Progenitor cell of endocrine pancreas (in vitro differentiated cells): ENCODE measurements around the gene IL20RA. TPM values are rescaled to one million over a fixed set of nuclear protein-coding genes. Genes with fewer than 3 reads are reported as not detected.

Experiments used
- DNase-seq: peaks from one replicate; pipeline ENCODE4 v3.0.0; 2021; ENCODE audit warnings: low spot score; ENCODE audit not compliant: unreplicated experiment
- H3K27ac Mint-ChIP-seq: 2 replicates; pipeline ENCODE4 v1.8.0; 2021; ENCODE audit warnings: mild to moderate bottlenecking, moderate library complexity, mixed read lengths
- H3K27me3 Mint-ChIP-seq: 2 replicates; pipeline ENCODE4 v1.8.0; 2021; ENCODE audit warnings: mixed read lengths
- H3K36me3 Mint-ChIP-seq: 2 replicates; pipeline ENCODE4 v1.8.0; 2022; ENCODE audit warnings: mixed read lengths; ENCODE audit not compliant: insufficient read depth
- H3K4me1 Mint-ChIP-seq: 2 replicates; pipeline ENCODE4 v1.8.0; 2021; ENCODE audit warnings: low read depth, mixed read lengths
- H3K4me3 Mint-ChIP-seq: 2 replicates; pipeline ENCODE4 v1.8.0; 2021; ENCODE audit warnings: low read depth, mild to moderate bottlenecking, moderate library complexity, mixed read lengths
- H3K9me3 Mint-ChIP-seq: 2 replicates; pipeline ENCODE4 v1.8.0; 2021; ENCODE audit warnings: low read depth, mixed read lengths
- total RNA-seq: library from RNA; stranded (reverse); gene quantifications from 2 replicates; pipeline ENCODE4 v1.2.1, GENCODE V29; 2021
- TF ChIP-seq, protein P1 (sequence below): fragments of 200-600 bp; sonication (generic); IDR thresholded peaks from one replicate; pipeline ENCODE4 v1.5.0; 2021; ENCODE audit warnings: antibody characterized with exemption, mild to moderate bottlenecking; ENCODE audit not compliant: unreplicated experiment

IL20RA gene
- total RNA-seq, 1 donor from 2014 or later = 0.84 TPM

DNA sequence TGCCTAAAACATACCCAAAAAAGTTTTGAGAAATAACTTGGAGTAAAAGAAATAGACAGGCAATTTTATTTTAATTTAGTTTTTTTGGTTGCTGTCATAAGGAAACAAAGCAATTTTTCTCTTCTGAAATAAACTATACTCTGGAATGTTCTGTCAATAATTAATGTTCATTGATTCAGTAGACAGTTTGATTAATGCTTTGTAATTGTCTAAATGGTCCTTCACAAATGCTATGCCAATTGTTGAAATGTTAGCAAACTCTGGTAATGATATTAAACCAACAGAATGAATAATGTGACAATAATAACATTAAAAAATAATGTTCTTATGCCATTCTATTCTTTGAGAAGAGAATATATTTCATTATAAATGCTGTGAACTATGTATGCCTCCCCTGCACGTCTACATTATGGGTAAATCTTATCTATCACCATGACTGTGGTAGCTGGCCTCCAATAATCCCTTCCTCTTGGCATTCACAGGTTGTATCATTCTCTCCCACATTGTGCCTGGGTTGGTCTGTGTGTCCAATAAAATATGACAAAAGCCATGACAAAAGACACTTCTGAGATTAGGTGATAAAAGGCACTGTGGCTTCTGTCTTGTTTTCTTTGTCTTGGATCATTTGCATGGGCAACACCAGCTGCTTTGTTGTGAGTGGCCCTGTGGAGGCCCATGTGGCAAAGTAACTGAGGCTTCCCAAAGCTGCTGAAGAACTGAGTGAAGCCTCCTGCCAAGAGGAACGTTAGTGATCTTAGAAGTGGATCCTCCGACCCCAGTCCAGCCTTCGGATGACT lies 25.1 kb downstream of the IL20RA start:
- H3K36me3 Mint-ChIP-seq = peaks cover 5% of the 10 kb centered on the region
- H3K4me3 Mint-ChIP-seq = no peak overlapping the region
- H3K27ac Mint-ChIP-seq = peak overlapping the region; percentile 8
- H3K27me3 Mint-ChIP-seq = no peaks in the 10 kb centered on the region
- DNase-seq = no peak
- peaks cover 29% of the 10 kb centered on the region for H3K4me1 Mint-ChIP-seq
- TF ChIP-seq, protein P1, sequence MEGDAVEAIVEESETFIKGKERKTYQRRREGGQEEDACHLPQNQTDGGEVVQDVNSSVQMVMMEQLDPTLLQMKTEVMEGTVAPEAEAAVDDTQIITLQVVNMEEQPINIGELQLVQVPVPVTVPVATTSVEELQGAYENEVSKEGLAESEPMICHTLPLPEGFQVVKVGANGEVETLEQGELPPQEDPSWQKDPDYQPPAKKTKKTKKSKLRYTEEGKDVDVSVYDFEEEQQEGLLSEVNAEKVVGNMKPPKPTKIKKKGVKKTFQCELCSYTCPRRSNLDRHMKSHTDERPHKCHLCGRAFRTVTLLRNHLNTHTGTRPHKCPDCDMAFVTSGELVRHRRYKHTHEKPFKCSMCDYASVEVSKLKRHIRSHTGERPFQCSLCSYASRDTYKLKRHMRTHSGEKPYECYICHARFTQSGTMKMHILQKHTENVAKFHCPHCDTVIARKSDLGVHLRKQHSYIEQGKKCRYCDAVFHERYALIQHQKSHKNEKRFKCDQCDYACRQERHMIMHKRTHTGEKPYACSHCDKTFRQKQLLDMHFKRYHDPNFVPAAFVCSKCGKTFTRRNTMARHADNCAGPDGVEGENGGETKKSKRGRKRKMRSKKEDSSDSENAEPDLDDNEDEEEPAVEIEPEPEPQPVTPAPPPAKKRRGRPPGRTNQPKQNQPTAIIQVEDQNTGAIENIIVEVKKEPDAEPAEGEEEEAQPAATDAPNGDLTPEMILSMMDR = no peak
- H3K9me3 Mint-ChIP-seq = peaks cover 6% of the 10 kb centered on the region

DNA sequence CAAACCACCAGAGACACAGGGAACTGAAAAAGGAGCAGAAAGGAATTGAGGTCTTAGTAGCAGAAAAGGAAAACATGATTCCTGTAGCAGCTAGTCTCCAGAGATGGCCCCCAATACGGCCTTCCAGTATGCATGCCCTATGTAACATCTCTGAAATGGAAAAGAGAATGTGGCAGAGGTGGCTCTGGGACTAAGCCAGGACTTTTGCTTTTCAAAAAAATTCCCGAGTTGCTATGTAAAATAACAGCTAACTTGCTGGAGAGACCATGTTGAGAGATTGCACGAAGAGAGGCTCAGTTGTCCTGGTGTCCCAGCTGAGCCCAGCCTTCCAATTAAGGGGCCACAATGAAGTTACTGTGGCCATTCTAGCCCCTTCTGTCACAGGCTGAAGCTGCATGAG lies 27.7 kb downstream of the IL20RA start:
- Mint-ChIP-seq H3K27ac (no peak overlapping the region), H3K4me3 (no peak overlapping the region)
- TF ChIP-seq, protein P1 = no peak

DNA sequence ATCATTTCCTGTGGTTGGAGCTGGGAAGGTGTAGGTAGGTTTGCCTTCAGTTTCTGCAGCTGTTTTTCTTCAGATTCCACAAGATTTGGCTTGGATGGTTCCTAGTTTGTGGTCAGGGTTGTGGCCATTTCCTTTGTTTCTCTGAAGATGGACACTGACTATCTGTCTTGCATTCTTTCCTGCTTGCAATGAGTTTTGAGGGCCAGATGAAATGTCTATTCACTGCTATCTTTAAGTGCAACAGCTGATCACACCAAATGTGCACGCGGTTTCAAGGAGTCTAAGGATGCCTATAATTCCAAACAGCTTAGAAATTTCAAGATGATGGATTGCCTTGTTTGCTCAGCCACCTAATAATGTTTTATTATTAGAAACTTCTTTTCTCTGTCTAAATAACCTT lies 28.4 kb downstream of the IL20RA start:
- no peak overlapping the region for H3K4me3 Mint-ChIP-seq
- TF ChIP-seq, protein P1 = no peak
- no peaks in the 10 kb centered on the region for H3K27me3 Mint-ChIP-seq
- no peak overlapping the region for H3K27ac Mint-ChIP-seq
- peaks cover 15% of the 10 kb centered on the region for H3K4me1 Mint-ChIP-seq
- H3K9me3 Mint-ChIP-seq = peaks cover 6% of the 10 kb centered on the region
- no peak for DNase-seq
- peaks cover 5% of the 10 kb centered on the region for H3K36me3 Mint-ChIP-seq

More for the DNA sequence above, 27.7 kb downstream of the IL20RA start:
- Mint-ChIP-seq H3K9me3 (peaks cover 6% of the 10 kb centered on the region), H3K27me3 (no peaks in the 10 kb centered on the region), H3K36me3 (peaks cover 5% of the 10 kb centered on the region), H3K4me1 (peaks cover 15% of the 10 kb centered on the region)
- DNase-seq = no peak

DNA sequence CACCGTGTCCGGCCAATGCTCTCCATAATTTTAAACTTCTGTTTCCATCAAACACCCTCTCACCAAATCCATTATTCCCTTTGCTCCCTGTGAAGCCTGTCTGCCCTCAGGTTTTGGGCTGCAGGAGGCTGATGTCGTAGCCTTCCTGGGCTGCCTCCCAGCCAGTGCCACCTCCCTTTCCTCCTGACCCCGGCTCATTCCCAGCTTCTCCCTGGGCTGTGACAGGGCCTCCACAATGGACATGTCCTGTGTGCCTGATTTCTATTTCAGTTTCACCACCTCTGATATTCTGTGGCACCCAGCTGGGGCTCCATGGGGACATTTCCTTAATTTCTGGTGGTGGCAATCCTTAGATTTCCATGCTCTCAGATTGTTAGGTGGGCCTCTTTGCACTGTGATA lies 28.8 kb downstream of the IL20RA start:
- TF ChIP-seq, protein P1 = no peak
- Mint-ChIP-seq H3K4me3 (no peak overlapping the region), H3K4me1 (peaks cover 15% of the 10 kb centered on the region), H3K36me3 (peaks cover 5% of the 10 kb centered on the region), H3K27me3 (no peaks in the 10 kb centered on the region), H3K9me3 (peaks cover 6% of the 10 kb centered on the region), H3K27ac (no peak overlapping the region)
- DNase-seq = no peak

DNA sequence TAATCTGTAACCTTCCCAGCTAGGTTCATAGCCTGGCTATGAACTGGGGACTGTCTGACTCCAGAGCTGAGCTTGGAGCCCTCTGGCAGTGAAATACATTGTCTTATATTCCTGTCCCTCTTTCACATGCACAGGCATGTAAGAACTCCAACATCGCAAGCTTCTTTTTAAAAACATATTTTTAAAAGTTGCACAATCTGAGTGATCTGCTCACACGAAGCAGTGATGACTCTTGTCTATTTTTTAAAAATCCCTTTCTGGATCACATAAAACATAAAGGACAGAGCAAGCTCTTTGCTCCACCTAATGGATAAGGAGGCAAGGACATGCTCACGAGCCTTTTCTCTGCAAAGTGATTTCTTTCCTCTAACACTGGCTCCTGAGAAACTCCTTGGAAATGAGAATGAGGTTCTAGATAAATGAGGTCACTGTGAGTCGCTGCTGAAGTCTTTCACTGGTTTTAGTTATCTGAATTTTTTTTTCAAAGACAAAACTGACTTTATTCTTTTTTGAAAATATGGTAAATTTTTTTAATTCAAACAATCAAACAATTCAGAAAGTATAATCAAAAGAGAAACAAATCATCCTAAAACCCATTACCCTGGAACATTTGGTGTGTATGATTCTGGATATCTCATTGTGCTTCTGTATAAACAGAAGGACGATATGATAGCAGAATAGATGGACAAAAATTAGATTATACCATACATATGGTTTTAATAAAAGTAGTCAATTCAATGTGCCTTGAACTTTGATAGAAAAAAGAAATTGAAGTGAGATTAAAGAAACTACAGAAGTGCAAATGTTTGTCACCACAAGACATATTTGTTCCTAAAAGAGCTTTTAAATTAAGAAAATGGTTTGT lies 30.8 kb downstream of the IL20RA start:
- no peak overlapping the region for H3K27ac Mint-ChIP-seq
- no peaks in the 10 kb centered on the region for H3K9me3 Mint-ChIP-seq
- no peak for DNase-seq
- H3K4me1 Mint-ChIP-seq = peaks cover 16% of the 10 kb centered on the region
- H3K36me3 Mint-ChIP-seq = no peaks in the 10 kb centered on the region
- TF ChIP-seq, protein P1 = peak; percentile 58
- no peak overlapping the region for H3K4me3 Mint-ChIP-seq
- H3K27me3 Mint-ChIP-seq = no peaks in the 10 kb centered on the region
